Peyer's patch (tissue), 4 donors: ENCODE results near the gene SLC2A10. TPM values are rescaled to one million over a fixed set of nuclear protein-coding genes. Genes with fewer than 3 reads are reported as not detected.

Experiments used
- DNase-seq, 3 donors: peaks; one replicate each; pipeline ENCODE4 v3.0.0-alpha.2; 2017 to 2019
- H3K27ac ChIP-seq, 4 donors: fragments of 200-600 bp; sonication (generic); one replicate each; pipeline ENCODE4 v1.5.1; 2016 to 2019
- H3K27me3 ChIP-seq, 2 donors: fragments of 200-600 bp; sonication (generic); one replicate each; pipeline ENCODE4 v1.5.1; 2019
- H3K36me3 ChIP-seq, 3 donors: fragments of 200-600 bp; sonication (generic); one replicate each; pipeline ENCODE4 v1.5.1; 2016 to 2019
- H3K4me1 ChIP-seq, 4 donors: fragments of 200-600 bp; sonication (generic); one replicate each; pipeline ENCODE4 v1.5.1; 2016 to 2019
- H3K4me3 ChIP-seq, 4 donors: fragments of 200-600 bp; sonication (generic); 1 replicate in 3 of 4; 2 replicates in 1 of 4; pipeline ENCODE4 v1.5.1; 2016 to 2019; ENCODE audit warnings: mild to moderate bottlenecking in 1 of 4
- H3K9me3 ChIP-seq, 4 donors: fragments of 200-600 bp; sonication (generic); one replicate each; pipeline ENCODE4 v1.5.1; 2016 to 2019; ENCODE audit warnings: mild to moderate bottlenecking in 1 of 4
- POLR2A ChIP-seq, 2 donors: fragments of 450-650 bp; IDR thresholded peaks; one replicate each; pipeline ENCODE4 v1.5.1; 2017; ENCODE audit warnings: antibody characterized with exemption in 2 of 2, mild to moderate bottlenecking in 2 of 2, moderate library complexity in 2 of 2
- total RNA-seq, 4 donors: library from RNA; depleted of rRNA; stranded (reverse); fragments of >200 nt; gene quantifications; one replicate each; pipeline ENCODE4 v1.1.0, GENCODE V29; 2016
- TF ChIP-seq, protein P1 (sequence below), 6 experiments: fragments of 450-650 bp in 4 of 6; fragments of 200-600 bp in 2 of 6; sonication (generic) in 1 of 6; IDR thresholded peaks; one replicate each; pipeline ENCODE4 v1.5.1; 2017 to 2019; ENCODE audit warnings: antibody characterized with exemption in 6 of 6, mild to moderate bottlenecking in 3 of 6, moderate library complexity in 1 of 6

The SLC2A10 gene
- 10 to 100 TPM in 3 of 4 donors, 1 to 10 TPM in 1; 8.3 to 19.0 (median 15.4) TPM for total RNA-seq

DNA sequence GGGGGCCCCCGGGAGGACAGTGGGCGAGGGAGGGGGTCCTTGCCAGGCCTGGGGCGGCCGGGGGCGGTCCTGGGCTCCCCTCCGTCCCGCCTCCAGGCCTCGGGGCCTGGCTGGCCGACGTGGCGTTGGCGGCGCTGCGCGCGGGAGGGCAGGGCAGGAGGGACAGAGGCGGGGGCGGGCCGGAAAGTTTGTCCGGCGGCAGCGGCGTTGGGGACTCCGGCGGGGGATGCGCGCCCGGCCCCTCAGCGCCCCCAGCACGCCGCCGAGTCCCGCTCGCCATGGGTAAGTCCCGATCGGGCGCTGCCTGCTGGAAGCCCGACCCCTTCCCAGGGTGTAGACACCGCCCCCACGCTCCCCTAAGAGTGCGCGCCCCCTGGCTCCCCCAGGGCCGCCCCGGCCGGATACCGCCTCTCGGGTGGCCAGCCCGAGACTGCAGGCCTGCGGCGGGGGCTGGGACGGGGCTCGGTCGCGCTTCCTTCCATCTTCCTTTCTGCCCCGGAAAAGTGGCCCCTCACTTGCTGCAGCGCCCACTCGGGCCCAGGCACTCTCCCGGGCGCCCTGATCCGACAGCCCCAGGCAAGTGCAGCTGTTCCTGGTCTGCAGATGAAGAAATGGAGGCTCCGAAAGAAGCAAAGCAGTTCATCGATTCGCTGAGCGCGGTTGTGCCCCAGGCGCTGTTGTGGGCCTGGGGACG, at the start of gene SLC2A10:
Gene SLC2A10, plus strand, starts transcription at position 191 of the 694 bp plus-strand sequence. Its CDS starts 88 bp downstream, at position 279.
- Histone ChIP-seq H3K4me1 (peaks cover 0 to 24% (median 0%) of the 10 kb centered on the region in 4 donors), H3K4me3 (peak within 1 kb of the TSS; percentile 32 to 69 (median 53)), H3K27me3 (no peaks in the 10 kb centered on the region), H3K9me3 (no peaks in the 10 kb centered on the region), H3K27ac (peak within 1 kb of the TSS; percentile 55 to 84 (median 71)), H3K36me3 (no peaks in the 10 kb centered on the region)
- DNase-seq, result peak in 2 of 3 donors; percentile 57 to 70
- TF ChIP-seq, protein P1, sequence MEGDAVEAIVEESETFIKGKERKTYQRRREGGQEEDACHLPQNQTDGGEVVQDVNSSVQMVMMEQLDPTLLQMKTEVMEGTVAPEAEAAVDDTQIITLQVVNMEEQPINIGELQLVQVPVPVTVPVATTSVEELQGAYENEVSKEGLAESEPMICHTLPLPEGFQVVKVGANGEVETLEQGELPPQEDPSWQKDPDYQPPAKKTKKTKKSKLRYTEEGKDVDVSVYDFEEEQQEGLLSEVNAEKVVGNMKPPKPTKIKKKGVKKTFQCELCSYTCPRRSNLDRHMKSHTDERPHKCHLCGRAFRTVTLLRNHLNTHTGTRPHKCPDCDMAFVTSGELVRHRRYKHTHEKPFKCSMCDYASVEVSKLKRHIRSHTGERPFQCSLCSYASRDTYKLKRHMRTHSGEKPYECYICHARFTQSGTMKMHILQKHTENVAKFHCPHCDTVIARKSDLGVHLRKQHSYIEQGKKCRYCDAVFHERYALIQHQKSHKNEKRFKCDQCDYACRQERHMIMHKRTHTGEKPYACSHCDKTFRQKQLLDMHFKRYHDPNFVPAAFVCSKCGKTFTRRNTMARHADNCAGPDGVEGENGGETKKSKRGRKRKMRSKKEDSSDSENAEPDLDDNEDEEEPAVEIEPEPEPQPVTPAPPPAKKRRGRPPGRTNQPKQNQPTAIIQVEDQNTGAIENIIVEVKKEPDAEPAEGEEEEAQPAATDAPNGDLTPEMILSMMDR (IDR thresholded peaks at IDR 0.05), result no peak
- no peak for TF ChIP-seq POLR2A (IDR thresholded peaks at IDR 0.05)

DNA sequence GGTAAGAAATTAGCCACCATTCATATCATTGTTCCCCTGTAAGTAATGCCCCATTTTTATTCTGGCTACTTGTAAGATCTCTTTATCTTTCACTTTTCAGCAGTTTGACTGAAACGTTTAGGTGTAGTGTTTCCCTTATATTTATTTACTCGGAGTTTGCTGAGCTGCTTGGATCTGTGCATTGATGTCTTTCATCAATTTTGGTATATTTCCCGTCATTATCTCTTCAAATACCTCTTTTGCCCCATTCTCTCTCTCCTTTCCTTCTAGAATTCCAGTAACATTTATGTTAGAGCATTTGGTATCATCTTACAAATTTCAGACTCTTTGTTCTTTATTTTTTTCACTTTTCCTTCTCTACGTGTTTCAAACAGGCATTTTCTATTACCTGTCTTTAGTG, 49.0 kb upstream of the SLC2A10 start:
- no peak for DNase-seq

DNA sequence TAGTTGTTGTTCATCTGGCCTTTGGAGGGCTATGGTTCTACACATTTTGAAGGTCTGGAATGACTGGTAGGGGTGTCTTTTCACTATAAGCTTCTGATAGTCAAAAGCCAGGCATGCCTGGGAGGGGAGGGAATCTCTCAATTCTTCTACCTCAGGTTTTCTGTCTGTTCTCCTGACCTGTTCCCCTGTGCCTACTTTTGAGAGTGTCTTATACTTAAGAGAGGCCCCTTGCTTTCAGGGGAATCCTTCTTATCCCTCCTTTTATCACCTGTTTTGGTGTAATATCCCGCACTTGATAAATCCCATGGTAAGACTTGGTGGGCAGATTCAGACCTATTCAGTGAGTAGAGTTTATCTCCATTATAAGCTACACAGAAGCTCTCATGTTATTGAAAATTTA, 47.8 kb upstream of the SLC2A10 start:
- no peak for DNase-seq
- H3K4me3 ChIP-seq, result no peak overlapping the region
- H3K4me1 ChIP-seq, result no peaks in the 10 kb centered on the region
- no peak overlapping the region for H3K27ac ChIP-seq
- TF ChIP-seq, protein P1 (IDR thresholded peaks at IDR 0.05), result no peak
- TF ChIP-seq POLR2A (IDR thresholded peaks at IDR 0.05), result no peak
- no peaks in the 10 kb centered on the region for H3K36me3 ChIP-seq
- H3K9me3 ChIP-seq, result no peaks in the 10 kb centered on the region
- no peaks in the 10 kb centered on the region for H3K27me3 ChIP-seq

More for the DNA sequence above, 49.0 kb upstream of the SLC2A10 start:
- no peaks in the 10 kb centered on the region for H3K9me3 ChIP-seq
- no peak overlapping the region for H3K27ac ChIP-seq
- no peaks in the 10 kb centered on the region for H3K4me1 ChIP-seq
- H3K36me3 ChIP-seq, result no peaks in the 10 kb centered on the region
- H3K27me3 ChIP-seq, result no peaks in the 10 kb centered on the region
- no peak for TF ChIP-seq POLR2A (IDR thresholded peaks at IDR 0.05)
- TF ChIP-seq, protein P1 (IDR thresholded peaks at IDR 0.05), result no peak
- H3K4me3 ChIP-seq, result no peak overlapping the region

DNA sequence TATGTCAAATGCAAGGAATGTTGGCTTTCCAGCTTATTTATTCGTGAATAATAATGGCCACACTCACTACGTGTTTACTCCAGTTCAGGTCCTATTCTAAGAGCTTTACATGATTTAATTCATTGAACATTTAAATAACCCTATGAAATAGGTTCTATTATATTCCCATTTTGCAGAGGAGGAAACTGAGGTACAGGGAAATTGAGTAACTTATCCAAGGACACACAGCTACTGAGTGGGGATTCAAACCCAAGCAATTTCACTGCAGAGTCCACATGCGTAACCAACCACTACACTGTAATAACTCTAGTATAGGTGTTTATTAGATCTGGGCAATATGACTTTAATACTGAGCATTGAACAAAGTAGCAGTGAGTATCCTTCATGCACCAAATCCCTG, 45.9 kb upstream of the SLC2A10 start:
- H3K9me3 ChIP-seq, result no peaks in the 10 kb centered on the region
- H3K36me3 ChIP-seq, result no peaks in the 10 kb centered on the region
- H3K4me1 ChIP-seq, result no peaks in the 10 kb centered on the region
- H3K27ac ChIP-seq, result no peak overlapping the region
- no peak for DNase-seq
- H3K4me3 ChIP-seq, result no peak overlapping the region
- TF ChIP-seq, protein P1 (IDR thresholded peaks at IDR 0.05), result no peak
- TF ChIP-seq POLR2A (IDR thresholded peaks at IDR 0.05), result no peak
- no peaks in the 10 kb centered on the region for H3K27me3 ChIP-seq

DNA sequence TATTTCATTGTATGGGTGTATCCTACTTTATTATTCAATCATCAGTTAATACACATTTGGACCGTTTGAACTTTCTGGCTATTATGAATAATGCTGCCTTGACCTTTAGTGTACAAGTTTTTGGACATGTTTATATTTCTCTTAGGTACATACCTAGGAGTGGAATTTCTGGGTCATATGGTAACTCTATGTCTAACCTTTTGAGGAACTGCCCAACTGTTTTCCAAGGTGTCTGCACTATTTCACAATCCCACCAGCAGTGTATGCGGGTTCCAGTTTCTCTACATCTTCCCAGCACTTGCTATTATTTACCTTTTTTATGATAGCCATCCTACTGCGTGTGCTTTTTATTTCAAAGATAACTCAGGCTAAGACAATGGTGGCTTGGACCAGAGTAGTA, 43.8 kb upstream of the SLC2A10 start:
- Histone ChIP-seq H3K27me3 (no peaks in the 10 kb centered on the region), H3K9me3 (peaks cover 0 to 4% (median 0%) of the 10 kb centered on the region in 4 donors), H3K27ac (no peak overlapping the region), H3K4me3 (no peak overlapping the region), H3K4me1 (no peaks in the 10 kb centered on the region), H3K36me3 (no peaks in the 10 kb centered on the region)
- TF ChIP-seq POLR2A (IDR thresholded peaks at IDR 0.05), result no peak
- TF ChIP-seq, protein P1 (IDR thresholded peaks at IDR 0.05), result no peak
- no peak for DNase-seq
